Measurements from ENCODE around the gene ADGRV1.
A peak's percentile ranks its signal among the peaks of the same experiment; 100 is the strongest.

Gene ADGRV1

GRCh38 chr5:91160714-91161285 lies 602.2 kb downstream of the ADGRV1 start:
- Mint-ChIP-seq H3K27ac (no peak overlapping the region), H3K9me3 (ENCODE audit: low read depth) (no peaks in the 10 kb centered on the region), H3K27me3 (no peaks in the 10 kb centered on the region), H3K4me1 (ENCODE audit: low read depth) (peaks cover 20% of the 10 kb centered on the region), H3K36me3 (no peaks in the 10 kb centered on the region), H3K4me3 (no peak overlapping the region)

DNA sequence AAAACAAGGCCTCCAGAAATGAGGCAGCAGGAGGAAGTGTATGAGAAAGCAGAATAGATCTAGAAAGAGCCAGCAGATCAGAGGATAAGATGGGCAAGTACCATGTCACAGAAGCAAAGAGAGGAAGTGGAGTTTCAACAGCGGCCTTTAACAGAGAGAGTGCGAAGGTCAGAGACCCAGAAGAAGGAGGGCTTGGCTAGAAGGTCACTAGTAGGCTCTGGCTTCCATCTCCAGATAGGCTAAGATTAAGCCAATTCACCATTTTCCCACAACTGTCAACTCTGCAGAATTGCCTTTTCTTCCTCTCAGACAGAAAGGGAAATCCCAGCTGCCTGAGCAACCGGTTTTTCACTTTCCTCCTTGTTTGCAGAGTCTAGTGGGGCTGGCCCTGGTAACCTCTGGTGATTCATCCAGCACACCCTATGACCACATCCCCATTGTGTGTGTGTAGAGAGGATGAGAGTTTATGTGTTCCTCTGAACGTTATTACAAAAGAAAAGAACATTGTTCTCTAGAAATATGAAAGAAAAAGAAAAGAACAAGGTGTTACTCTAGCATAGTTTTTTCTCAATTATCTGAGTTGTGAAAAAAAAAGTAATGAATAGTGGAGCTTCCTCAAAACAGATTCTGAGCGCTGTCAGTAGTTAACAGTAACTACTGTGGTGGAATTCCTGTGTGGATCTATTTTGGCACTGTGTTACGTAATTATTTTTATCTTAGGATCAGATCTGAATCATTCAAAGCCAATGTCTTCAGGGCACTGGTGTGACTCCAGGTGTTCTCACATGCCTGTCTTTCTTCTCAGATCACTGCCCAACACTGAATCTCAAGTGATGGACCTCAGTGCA lies 604.2 kb downstream of the ADGRV1 start:
- Mint-ChIP-seq H3K27me3 (no peaks in the 10 kb centered on the region), H3K4me3 (peak overlapping the region; percentile 56), H3K36me3 (no peaks in the 10 kb centered on the region), H3K4me1 (ENCODE audit: low read depth) (peaks cover 20% of the 10 kb centered on the region), H3K9me3 (ENCODE audit: low read depth) (no peaks in the 10 kb centered on the region), H3K27ac (peak overlapping the region; percentile 88)

DNA sequence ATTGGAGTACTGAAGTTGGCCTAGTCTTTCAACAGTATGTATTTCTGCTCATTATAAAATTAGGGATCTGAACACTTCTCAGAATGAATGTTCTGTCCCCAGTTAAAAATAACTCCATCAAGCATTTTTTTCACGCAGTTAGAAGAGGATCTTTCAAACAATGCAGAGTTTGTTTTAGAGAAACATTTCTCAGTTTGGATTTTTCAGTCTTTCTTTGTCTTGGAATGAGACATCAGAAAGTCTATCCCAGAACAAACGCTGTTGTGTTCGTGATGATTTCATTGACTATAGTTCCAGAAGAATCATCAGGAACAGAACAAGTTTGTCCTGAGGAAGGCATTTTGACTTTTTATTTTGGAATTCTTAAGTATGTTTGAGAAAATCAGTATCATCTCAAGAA lies 605.8 kb downstream of the ADGRV1 start:
- Mint-ChIP-seq H3K9me3 (ENCODE audit: low read depth) (no peaks in the 10 kb centered on the region), H3K27ac (no peak overlapping the region), H3K27me3 (no peaks in the 10 kb centered on the region), H3K4me3 (no peak overlapping the region), H3K4me1 (ENCODE audit: low read depth) (peaks cover 20% of the 10 kb centered on the region), H3K36me3 (no peaks in the 10 kb centered on the region)

DNA sequence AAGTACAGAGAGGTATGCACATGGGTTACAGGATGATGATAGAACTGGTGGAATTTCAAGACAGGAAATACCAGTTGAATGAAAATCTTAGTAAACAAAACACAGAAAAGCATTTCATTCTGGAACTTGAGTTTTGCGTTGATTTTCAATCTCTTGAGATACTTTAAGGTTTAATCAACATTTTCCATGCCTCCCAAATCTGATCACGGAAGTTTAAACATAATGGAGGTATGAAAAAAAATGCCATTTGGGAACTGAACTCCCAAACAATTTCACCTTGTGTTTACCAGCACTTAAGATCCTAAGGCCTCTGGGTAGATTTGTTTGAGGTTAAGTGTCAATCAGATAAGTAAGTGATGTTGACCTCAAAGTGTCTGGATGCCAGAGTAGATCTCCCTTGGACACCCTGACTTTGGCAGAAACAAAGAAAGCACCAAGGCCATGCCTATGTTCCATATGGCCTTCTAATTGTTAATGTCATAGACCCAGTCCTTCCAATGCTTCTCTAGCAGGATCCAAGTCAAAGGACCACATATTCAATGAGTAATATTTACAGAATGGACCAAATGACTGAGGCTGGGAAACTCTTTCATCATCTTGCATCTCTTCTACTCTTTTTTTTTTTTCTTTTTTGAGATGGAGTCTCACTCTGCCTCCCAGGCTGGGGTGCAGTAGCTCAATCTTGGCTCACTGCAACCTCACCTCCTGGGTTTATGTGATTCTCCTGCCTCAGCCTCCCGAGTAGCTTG lies 607.6 kb downstream of the ADGRV1 start:
- Mint-ChIP-seq H3K9me3 (ENCODE audit: low read depth) (no peaks in the 10 kb centered on the region), H3K4me1 (ENCODE audit: low read depth) (peaks cover 33% of the 10 kb centered on the region), H3K27ac (no peak overlapping the region), H3K4me3 (no peak overlapping the region), H3K36me3 (peaks cover 3% of the 10 kb centered on the region), H3K27me3 (no peaks in the 10 kb centered on the region)

DNA sequence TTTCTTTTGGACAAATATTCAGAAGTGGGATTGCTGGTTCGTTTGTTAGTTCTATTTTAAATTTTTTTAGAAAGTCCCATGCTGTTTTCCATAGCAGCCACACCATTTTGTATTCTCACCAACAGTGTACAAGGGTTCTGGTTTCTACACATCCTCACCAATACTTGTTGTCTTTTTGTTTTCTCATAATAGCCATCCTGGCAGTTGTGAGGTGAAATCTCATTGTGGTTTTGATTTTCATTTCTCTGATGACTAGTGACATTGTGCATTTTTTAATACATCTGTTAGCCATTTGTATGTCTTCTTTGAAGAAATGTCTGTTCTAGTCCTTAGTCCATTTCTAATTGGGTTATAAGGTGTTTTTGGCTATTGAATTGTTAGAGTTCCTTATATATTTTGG lies 610.3 kb downstream of the ADGRV1 start:
- Mint-ChIP-seq H3K9me3 (ENCODE audit: low read depth) (no peaks in the 10 kb centered on the region), H3K4me3 (no peak overlapping the region), H3K36me3 (peaks cover 5% of the 10 kb centered on the region), H3K27ac (no peak overlapping the region), H3K4me1 (ENCODE audit: low read depth) (peaks cover 13% of the 10 kb centered on the region), H3K27me3 (no peaks in the 10 kb centered on the region)

DNA sequence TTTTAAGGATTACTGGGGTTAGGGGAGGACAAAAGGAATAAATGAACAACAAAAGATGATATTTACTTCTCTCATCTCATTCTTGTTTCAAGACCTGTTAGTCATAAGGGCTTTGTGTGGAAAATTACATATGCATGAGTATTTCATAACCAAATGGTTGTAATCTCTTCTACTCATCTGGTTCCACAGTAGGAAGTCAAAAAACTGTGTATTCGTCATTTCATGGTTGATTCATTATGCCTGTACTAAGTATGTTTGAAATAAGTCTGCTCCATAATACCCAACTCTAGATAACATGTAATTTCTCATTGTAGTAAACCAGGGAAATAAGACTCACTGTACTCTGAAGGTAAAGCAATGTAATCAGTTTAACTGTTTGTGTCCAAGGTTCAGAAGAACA lies 611.7 kb downstream of the ADGRV1 start:
- Mint-ChIP-seq H3K27ac (peak overlapping the region; percentile 48), H3K27me3 (no peaks in the 10 kb centered on the region), H3K4me1 (ENCODE audit: low read depth) (peaks cover 13% of the 10 kb centered on the region)

DNA sequence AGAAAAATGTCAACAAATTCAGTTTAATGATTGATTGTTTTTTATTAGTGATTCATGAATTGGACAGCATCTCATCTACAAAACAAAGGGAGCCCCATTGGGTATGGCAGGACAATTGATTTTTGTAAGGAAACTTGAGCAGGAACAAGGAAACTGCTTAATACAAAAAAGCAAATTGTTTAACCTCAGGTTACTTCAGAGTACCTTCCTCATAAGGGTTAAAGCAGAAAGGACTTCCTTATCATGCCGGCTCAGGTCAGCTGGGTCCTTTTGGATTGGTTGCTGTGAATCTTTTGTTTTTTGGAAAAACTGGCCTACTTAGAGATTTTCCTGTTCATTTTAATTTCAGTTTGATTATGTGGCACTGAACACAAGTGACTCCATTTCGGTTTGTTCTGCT lies 612.7 kb downstream of the ADGRV1 start:
- no peaks in the 10 kb centered on the region for H3K27me3 Mint-ChIP-seq

More for the DNA sequence above, 611.7 kb downstream of the ADGRV1 start:
- Mint-ChIP-seq H3K4me3 (no peak overlapping the region), H3K36me3 (peaks cover 5% of the 10 kb centered on the region), H3K9me3 (ENCODE audit: low read depth) (no peaks in the 10 kb centered on the region)

DNA sequence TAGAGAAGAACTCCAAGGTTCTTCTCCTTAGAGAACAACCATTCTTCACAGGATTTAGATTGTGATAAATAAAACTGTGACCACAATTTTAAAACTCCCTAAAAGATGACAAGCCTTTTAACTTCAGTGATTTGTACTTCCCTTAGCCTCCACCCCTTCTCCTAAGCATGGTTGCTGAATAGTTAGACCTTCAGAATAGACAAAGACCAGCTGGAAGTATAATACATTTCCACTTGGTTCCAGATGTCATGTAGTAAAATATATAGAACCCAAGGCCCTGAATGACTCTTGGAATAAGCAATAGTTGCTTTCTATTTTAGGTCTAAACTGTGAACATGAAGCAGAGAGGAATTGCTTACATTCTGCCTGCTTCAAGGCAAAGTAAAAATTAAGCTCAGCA lies 615.8 kb downstream of the ADGRV1 start:
- Mint-ChIP-seq H3K36me3 (peaks cover 5% of the 10 kb centered on the region), H3K27ac (no peak overlapping the region), H3K4me1 (ENCODE audit: low read depth) (peaks cover 17% of the 10 kb centered on the region), H3K9me3 (ENCODE audit: low read depth) (no peaks in the 10 kb centered on the region), H3K4me3 (no peak overlapping the region), H3K27me3 (no peaks in the 10 kb centered on the region)

More for the DNA sequence above, 612.7 kb downstream of the ADGRV1 start:
- Mint-ChIP-seq H3K9me3 (ENCODE audit: low read depth) (no peaks in the 10 kb centered on the region), H3K4me3 (no peak overlapping the region), H3K36me3 (peaks cover 5% of the 10 kb centered on the region), H3K27ac (no peak overlapping the region), H3K4me1 (ENCODE audit: low read depth) (peaks cover 13% of the 10 kb centered on the region)

GRCh38 chr5:91175708-91176107 lies 617.1 kb downstream of the ADGRV1 start:
- Mint-ChIP-seq H3K27me3 (no peaks in the 10 kb centered on the region), H3K36me3 (peaks cover 2% of the 10 kb centered on the region), H3K4me3 (no peak overlapping the region), H3K4me1 (ENCODE audit: low read depth) (peaks cover 5% of the 10 kb centered on the region), H3K27ac (no peak overlapping the region), H3K9me3 (ENCODE audit: low read depth) (no peaks in the 10 kb centered on the region)

GRCh38 chr5:91176288-91177016 lies 617.9 kb downstream of the ADGRV1 start:
- Mint-ChIP-seq H3K4me1 (ENCODE audit: low read depth) (peaks cover 3% of the 10 kb centered on the region), H3K36me3 (peaks cover 2% of the 10 kb centered on the region), H3K27ac (no peak overlapping the region), H3K27me3 (no peaks in the 10 kb centered on the region), H3K9me3 (ENCODE audit: low read depth) (no peaks in the 10 kb centered on the region), H3K4me3 (no peak overlapping the region)

DNA sequence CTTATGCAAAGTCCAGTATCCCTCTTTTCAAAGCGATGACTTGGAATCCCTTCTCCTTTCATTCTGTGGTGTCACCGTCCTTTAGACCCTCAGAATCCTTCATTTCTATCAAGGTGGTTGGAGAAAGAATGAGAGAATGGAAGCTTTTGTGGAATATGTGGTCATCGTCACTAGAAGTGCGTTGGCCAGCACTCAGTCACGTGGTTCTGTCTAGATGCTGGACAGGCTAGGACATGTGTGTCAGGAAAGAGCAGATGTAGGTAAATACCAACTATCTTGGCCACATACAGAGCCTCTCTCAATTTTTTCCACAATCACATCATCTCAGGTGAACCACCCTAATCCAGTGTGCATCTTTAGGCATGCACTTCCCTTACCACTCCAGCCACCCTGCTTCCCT lies 618.5 kb downstream of the ADGRV1 start:
- Mint-ChIP-seq H3K36me3 (peaks cover 2% of the 10 kb centered on the region), H3K4me1 (ENCODE audit: low read depth) (peaks cover 3% of the 10 kb centered on the region), H3K27ac (no peak overlapping the region), H3K4me3 (no peak overlapping the region), H3K27me3 (no peaks in the 10 kb centered on the region), H3K9me3 (ENCODE audit: low read depth) (no peaks in the 10 kb centered on the region)

GRCh38 chr5:91177639-91178038 lies 619.0 kb downstream of the ADGRV1 start:
- Mint-ChIP-seq H3K9me3 (ENCODE audit: low read depth) (no peaks in the 10 kb centered on the region), H3K27me3 (no peaks in the 10 kb centered on the region), H3K27ac (no peak overlapping the region), H3K36me3 (peaks cover 2% of the 10 kb centered on the region), H3K4me1 (ENCODE audit: low read depth) (peaks cover 3% of the 10 kb centered on the region), H3K4me3 (no peak overlapping the region)

DNA sequence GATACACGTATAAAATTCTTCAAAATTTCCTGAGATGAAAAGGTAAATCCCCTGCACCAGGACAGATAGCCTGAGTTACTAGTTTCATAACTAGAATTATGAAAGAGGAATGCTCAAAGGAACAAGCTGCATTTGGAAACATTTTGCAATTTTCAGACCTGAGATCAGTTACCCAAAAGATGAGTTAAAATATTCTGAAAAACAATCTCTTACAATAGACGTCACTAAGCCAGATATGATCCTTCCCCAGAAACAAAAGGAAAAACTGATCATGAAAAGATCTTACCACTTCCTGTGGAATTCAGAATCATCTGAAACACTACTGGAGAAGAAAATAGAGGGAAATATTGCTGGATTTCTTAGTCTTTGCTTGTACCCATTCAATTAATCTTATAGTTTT lies 619.9 kb downstream of the ADGRV1 start:
- Mint-ChIP-seq H3K4me3 (no peak overlapping the region), H3K27ac (no peak overlapping the region), H3K27me3 (no peaks in the 10 kb centered on the region), H3K36me3 (no peaks in the 10 kb centered on the region), H3K4me1 (ENCODE audit: low read depth) (peaks cover 4% of the 10 kb centered on the region), H3K9me3 (ENCODE audit: low read depth) (no peaks in the 10 kb centered on the region)

DNA sequence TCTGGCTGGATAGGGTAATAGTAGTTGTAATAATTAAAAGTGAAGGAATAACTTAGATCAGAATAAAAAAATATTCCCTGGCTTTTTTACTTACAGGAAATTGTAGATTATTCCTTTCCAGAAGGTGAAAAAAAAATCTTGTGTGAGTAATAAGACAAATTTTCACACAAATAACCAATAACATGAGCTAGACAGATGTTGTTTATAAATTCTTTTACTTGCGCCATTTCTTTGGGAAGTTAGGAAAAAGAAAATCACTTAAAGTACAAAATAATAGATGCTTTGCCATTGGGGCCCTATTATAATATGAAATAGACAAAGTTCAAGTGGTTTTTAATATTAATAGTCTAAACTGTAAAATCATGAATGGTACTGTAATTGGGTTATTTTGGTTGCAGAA lies 620.4 kb downstream of the ADGRV1 start:
- Mint-ChIP-seq H3K27ac (no peak overlapping the region), H3K4me3 (no peak overlapping the region), H3K27me3 (no peaks in the 10 kb centered on the region), H3K9me3 (ENCODE audit: low read depth) (no peaks in the 10 kb centered on the region), H3K36me3 (no peaks in the 10 kb centered on the region), H3K4me1 (ENCODE audit: low read depth) (peaks cover 9% of the 10 kb centered on the region)

DNA sequence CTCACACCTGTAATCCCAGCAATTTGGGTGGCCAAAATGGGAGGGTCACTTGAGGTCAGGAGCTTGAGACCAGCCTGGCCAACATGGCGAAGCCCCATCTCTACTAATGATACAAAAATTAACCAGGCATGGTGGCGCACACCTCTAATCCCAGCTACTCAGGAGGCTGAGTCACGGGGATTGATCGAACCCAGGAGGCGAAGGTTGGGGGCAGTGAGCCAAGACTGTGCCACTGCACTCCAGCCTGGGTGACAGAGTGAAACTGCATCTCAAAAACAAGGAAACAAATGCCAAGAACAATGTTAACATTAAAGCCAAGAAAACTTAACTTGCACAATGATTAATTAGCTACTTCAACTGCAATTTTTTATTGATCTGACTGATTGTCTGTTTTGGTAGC lies 621.9 kb downstream of the ADGRV1 start:
- Mint-ChIP-seq H3K27ac (no peak overlapping the region), H3K4me3 (no peak overlapping the region), H3K27me3 (peaks cover 2% of the 10 kb centered on the region), H3K9me3 (ENCODE audit: low read depth) (no peaks in the 10 kb centered on the region), H3K36me3 (no peaks in the 10 kb centered on the region), H3K4me1 (ENCODE audit: low read depth) (peaks cover 10% of the 10 kb centered on the region)
